ENCODE data around the gene SIMC1.
"Not testable (repeated sequence)": the region's sequence is repeated elsewhere in the genome, so short reads cannot be mapped to it uniquely, and the experiment has no call there.

SIMC1 gene

GRCh38 chr5:176253370-176254065 lies 15.3 kb downstream of the SIMC1 start:
- not testable (repeated sequence) for H3K4me1 ChIP-seq (ENCODE audit: control insufficient read depth in 1 of 2, insufficient read depth in 2 of 2, low read length in 2 of 2); H3K36me3 ChIP-seq (ENCODE audit: control insufficient read depth in 1 of 2, insufficient read depth in 2 of 2, low read length in 2 of 2); H3K9me3 ChIP-seq (ENCODE audit: control insufficient read depth in 1 of 2, low read length in 2 of 2); H3K4me3 ChIP-seq (ENCODE audit: low read depth in 1 of 2, low read length in 2 of 2); H3K27ac ChIP-seq (ENCODE audit: low read length); H3K27me3 ChIP-seq (ENCODE audit: low read depth, low read length)

DNA sequence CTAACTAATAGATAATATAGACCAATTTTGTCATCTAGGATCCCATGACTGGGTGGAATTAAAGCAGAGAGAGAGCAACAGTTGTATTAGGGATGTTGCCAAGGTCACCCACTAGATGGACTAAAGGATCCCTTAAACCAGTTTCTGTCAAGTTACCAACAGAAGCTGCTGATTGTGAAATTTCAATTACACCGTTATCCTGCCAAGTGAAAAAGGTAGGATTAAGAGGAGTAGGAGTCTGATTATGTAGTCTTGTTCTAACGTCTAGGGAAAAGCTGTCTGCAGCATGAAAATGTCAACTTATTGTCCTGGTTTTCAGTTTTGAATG lies 15.8 kb downstream of the SIMC1 start:
- H3K4me1 ChIP-seq (ENCODE audit: control insufficient read depth in 1 of 2, insufficient read depth in 2 of 2, low read length in 2 of 2); H3K4me3 ChIP-seq (ENCODE audit: low read depth in 1 of 2, low read length in 2 of 2); H3K27me3 ChIP-seq (ENCODE audit: low read depth, low read length); H3K36me3 ChIP-seq (ENCODE audit: control insufficient read depth in 1 of 2, insufficient read depth in 2 of 2, low read length in 2 of 2); H3K9me3 ChIP-seq (ENCODE audit: control insufficient read depth in 1 of 2, low read length in 2 of 2); H3K27ac ChIP-seq (ENCODE audit: low read length): not testable (repeated sequence)

GRCh38 chr5:176257871-176258505 lies 19.8 kb downstream of the SIMC1 start:
- not testable (repeated sequence) for H3K27me3 ChIP-seq (ENCODE audit: low read depth, low read length); H3K9me3 ChIP-seq (ENCODE audit: control insufficient read depth in 1 of 2, low read length in 2 of 2); H3K36me3 ChIP-seq (ENCODE audit: control insufficient read depth in 1 of 2, insufficient read depth in 2 of 2, low read length in 2 of 2); H3K4me3 ChIP-seq (ENCODE audit: low read depth in 1 of 2, low read length in 2 of 2); H3K27ac ChIP-seq (ENCODE audit: low read length); H3K4me1 ChIP-seq (ENCODE audit: control insufficient read depth in 1 of 2, insufficient read depth in 2 of 2, low read length in 2 of 2)

DNA sequence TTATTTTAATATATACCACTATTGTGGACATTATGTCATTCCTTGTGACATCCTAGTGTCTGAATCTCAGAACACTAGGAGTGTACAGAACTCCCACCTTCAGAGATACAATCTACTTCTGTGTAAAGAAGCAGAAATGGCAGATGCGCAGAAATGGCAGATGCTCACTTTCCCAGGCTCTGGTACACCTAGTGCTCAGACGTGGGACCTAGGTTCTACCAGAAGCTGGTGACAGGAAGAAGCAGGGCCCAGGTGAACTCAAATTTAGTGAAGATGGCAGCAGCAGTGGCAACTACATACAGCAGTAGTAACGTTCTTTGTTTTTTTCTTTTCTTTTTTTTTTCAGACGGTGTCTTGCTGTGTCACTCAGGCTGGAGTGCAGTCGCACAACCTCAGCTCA lies 22.5 kb downstream of the SIMC1 start:
- H3K27me3 ChIP-seq (ENCODE audit: low read depth, low read length); H3K4me1 ChIP-seq (ENCODE audit: control insufficient read depth in 1 of 2, insufficient read depth in 2 of 2, low read length in 2 of 2); H3K9me3 ChIP-seq (ENCODE audit: control insufficient read depth in 1 of 2, low read length in 2 of 2); H3K27ac ChIP-seq (ENCODE audit: low read length); H3K36me3 ChIP-seq (ENCODE audit: control insufficient read depth in 1 of 2, insufficient read depth in 2 of 2, low read length in 2 of 2); H3K4me3 ChIP-seq (ENCODE audit: low read depth in 1 of 2, low read length in 2 of 2): not testable (repeated sequence)

DNA sequence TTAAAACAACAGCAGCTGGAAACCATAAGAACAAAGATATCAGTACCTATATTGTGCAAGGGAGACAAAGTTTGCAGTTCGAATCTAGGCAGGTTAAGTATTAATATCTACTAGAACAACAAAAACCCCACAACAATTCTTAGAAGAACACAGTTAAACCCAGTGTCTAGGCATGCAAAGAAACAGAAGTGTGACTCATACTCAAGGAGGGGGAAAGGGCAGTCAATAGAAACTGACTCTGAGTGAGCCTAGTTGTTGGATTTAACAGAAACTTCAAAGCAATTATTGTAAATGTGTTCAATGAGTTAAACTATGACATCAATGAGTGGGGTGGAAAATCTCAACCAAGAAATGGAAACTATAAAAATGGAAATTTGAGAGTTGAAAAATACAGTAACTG lies 28.2 kb downstream of the SIMC1 start:
- not testable (repeated sequence) for H3K27me3 ChIP-seq (ENCODE audit: low read depth, low read length); H3K36me3 ChIP-seq (ENCODE audit: control insufficient read depth in 1 of 2, insufficient read depth in 2 of 2, low read length in 2 of 2); H3K4me3 ChIP-seq (ENCODE audit: low read depth in 1 of 2, low read length in 2 of 2); H3K9me3 ChIP-seq (ENCODE audit: control insufficient read depth in 1 of 2, low read length in 2 of 2); H3K4me1 ChIP-seq (ENCODE audit: control insufficient read depth in 1 of 2, insufficient read depth in 2 of 2, low read length in 2 of 2); H3K27ac ChIP-seq (ENCODE audit: low read length)

GRCh38 chr5:176289018-176289417 lies 50.8 kb downstream of the SIMC1 start:
- not testable (repeated sequence) for H3K9me3 ChIP-seq (ENCODE audit: control insufficient read depth in 1 of 2, low read length in 2 of 2); H3K27me3 ChIP-seq (ENCODE audit: low read depth, low read length); H3K4me1 ChIP-seq (ENCODE audit: control insufficient read depth in 1 of 2, insufficient read depth in 2 of 2, low read length in 2 of 2); H3K27ac ChIP-seq (ENCODE audit: low read length); H3K4me3 ChIP-seq (ENCODE audit: low read depth in 1 of 2, low read length in 2 of 2); H3K36me3 ChIP-seq (ENCODE audit: control insufficient read depth in 1 of 2, insufficient read depth in 2 of 2, low read length in 2 of 2)

DNA sequence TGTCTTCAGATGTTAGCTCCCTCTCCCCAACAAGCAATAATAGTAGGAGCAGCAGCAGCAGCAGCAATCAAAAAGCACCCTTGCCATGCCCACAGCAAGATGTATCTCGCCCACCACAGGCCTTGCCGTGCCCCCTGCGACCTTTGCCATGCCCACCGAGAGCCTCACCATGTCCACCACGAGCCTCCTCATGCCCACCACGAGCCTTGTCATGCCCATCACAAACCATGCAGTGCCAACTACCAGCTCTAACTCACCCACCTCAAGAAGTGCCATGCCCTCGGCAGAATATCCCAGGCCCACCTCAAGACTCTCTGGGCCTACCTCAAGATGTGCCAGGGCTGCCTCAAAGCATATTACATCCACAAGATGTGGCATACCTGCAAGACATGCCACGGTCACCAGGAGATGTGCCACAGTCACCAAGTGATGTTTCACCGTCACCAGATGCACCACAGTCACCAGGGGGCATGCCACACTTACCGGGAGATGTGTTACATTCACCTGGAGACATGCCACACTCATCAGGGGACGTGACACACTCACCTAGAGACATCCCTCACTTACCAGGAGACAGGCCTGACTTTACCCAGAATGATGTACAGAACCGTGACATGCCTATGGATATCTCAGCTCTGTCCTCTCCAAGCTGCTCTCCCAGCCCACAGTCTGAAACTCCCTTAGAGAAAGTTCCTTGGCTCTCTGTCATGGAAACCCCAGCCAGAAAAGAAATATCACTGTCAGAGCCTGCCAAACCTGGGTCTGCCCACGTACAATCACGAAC lies 52.0 kb downstream of the SIMC1 start:
- not testable (repeated sequence) for H3K36me3 ChIP-seq (ENCODE audit: control insufficient read depth in 1 of 2, insufficient read depth in 2 of 2, low read length in 2 of 2); H3K4me3 ChIP-seq (ENCODE audit: low read depth in 1 of 2, low read length in 2 of 2); H3K27ac ChIP-seq (ENCODE audit: low read length); H3K4me1 ChIP-seq (ENCODE audit: control insufficient read depth in 1 of 2, insufficient read depth in 2 of 2, low read length in 2 of 2); H3K9me3 ChIP-seq (ENCODE audit: control insufficient read depth in 1 of 2, low read length in 2 of 2); H3K27me3 ChIP-seq (ENCODE audit: low read depth, low read length)

DNA sequence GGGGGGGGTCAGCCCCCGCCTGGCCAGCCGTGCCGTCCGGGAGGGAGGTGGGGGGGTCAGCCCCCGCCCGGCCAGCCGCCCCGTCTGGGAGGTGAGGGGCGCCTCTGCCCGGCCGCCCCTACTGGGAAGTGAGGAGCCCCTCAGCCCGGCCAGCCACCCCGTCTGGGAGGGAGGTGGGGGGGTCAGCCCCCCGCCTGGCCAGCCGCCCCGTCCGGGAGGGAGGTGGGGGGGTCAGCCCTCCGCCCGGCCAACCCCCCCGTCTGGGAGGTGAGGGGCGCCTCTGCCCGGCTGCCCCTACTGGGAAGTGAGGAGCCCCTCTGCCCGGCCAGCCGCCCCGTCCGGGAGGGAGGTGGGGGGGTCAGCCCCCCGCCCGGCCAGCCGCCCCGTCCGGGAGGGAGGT lies 67.1 kb downstream of the SIMC1 start:
- not testable (repeated sequence) for H3K4me1 ChIP-seq (ENCODE audit: control insufficient read depth in 1 of 2, insufficient read depth in 2 of 2, low read length in 2 of 2); H3K27ac ChIP-seq (ENCODE audit: low read length); H3K36me3 ChIP-seq (ENCODE audit: control insufficient read depth in 1 of 2, insufficient read depth in 2 of 2, low read length in 2 of 2); H3K4me3 ChIP-seq (ENCODE audit: low read depth in 1 of 2, low read length in 2 of 2); H3K27me3 ChIP-seq (ENCODE audit: low read depth, low read length); H3K9me3 ChIP-seq (ENCODE audit: control insufficient read depth in 1 of 2, low read length in 2 of 2)

GRCh38 chr5:176317534-176318374 lies 79.5 kb downstream of the SIMC1 start:
- H3K4me1 ChIP-seq (ENCODE audit: control insufficient read depth in 1 of 2, insufficient read depth in 2 of 2, low read length in 2 of 2) = no peaks in the 10 kb centered on the region
- no peak overlapping the region for H3K27ac ChIP-seq (ENCODE audit: low read length)
- peaks cover 19 to 29% of the 10 kb centered on the region in 2 donors for H3K36me3 ChIP-seq (ENCODE audit: control insufficient read depth in 1 of 2, insufficient read depth in 2 of 2, low read length in 2 of 2)
- H3K9me3 ChIP-seq (ENCODE audit: control insufficient read depth in 1 of 2, low read length in 2 of 2) = no peaks in the 10 kb centered on the region
- no peak overlapping the region for H3K4me3 ChIP-seq (ENCODE audit: low read depth in 1 of 2, low read length in 2 of 2)
- no peaks in the 10 kb centered on the region for H3K27me3 ChIP-seq (ENCODE audit: low read depth, low read length)

- Histone ChIP-seq H3K27me3 (ENCODE audit: low read depth, low read length) (no peaks in the 10 kb centered on the region), H3K36me3 (ENCODE audit: control insufficient read depth in 1 of 2, insufficient read depth in 2 of 2, low read length in 2 of 2) (peaks cover 27 to 39% of the 10 kb centered on the region in 2 donors), H3K9me3 (ENCODE audit: control insufficient read depth in 1 of 2, low read length in 2 of 2) (no peaks in the 10 kb centered on the region), H3K27ac (ENCODE audit: low read length) (no peak overlapping the region), H3K4me3 (ENCODE audit: low read depth in 1 of 2, low read length in 2 of 2) (no peak overlapping the region), H3K4me1 (ENCODE audit: control insufficient read depth in 1 of 2, insufficient read depth in 2 of 2, low read length in 2 of 2) (no peaks in the 10 kb centered on the region)
These were observed 81.8 kb downstream of the SIMC1 start for GRCh38 chr5:176319827-176320554.

DNA sequence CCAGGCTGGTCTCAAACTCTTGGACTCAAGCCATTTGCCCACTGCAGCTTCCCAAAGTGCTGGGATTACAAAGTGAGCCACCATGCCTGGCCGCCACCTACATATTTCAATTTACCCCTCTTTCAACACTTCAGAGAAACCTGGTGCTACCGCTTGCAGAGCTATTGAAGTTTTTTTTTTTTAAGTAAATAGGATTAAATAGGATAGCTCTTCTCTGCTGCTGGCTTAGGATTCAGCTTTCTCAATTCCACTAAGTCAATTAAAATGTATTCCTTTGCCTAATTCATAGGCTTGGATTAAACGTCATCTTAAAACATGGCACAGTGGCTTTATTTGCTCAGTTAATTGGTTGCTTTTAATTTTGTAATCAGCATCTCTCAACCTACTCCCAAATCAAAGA lies 82.4 kb downstream of the SIMC1 start:
- H3K9me3 ChIP-seq (ENCODE audit: control insufficient read depth in 1 of 2, low read length in 2 of 2) = no peaks in the 10 kb centered on the region
- peaks cover 21 to 33% of the 10 kb centered on the region in 2 donors for H3K36me3 ChIP-seq (ENCODE audit: control insufficient read depth in 1 of 2, insufficient read depth in 2 of 2, low read length in 2 of 2)
- H3K27me3 ChIP-seq (ENCODE audit: low read depth, low read length) = no peaks in the 10 kb centered on the region

More for the DNA sequence above, 82.4 kb downstream of the SIMC1 start:
- H3K4me3 ChIP-seq (ENCODE audit: low read depth in 1 of 2, low read length in 2 of 2) = no peak overlapping the region
- H3K4me1 ChIP-seq (ENCODE audit: control insufficient read depth in 1 of 2, insufficient read depth in 2 of 2, low read length in 2 of 2) = no peaks in the 10 kb centered on the region
- H3K27ac ChIP-seq (ENCODE audit: low read length) = no peak overlapping the region

Measured in muscle layer of duodenum (tissue), 2 donors.